Astrocyte of the spinal cord (primary cell): ENCODE results near the gene ZNF76.

Experiments used
- DNase-seq: peaks from one replicate; pipeline ENCODE4 v3.0.0; 2011; ENCODE audit warnings: low read depth, low spot score
- H3K4me3 ChIP-seq: 2 replicates; pipeline ENCODE4 v1.5.1; 2011; ENCODE audit warnings: low read depth, mild to moderate bottlenecking, low read length, moderate library complexity
- in situ Hi-C: cut with HindIII; loops from 2 replicates; pipeline ENCODE4 v1.10.0; 2017; ENCODE audit warnings: low sequenced_read_pairs
- TF ChIP-seq, protein P1 (sequence below): IDR thresholded peaks from 2 replicates; pipeline ENCODE4 v1.5.1; 2012; ENCODE audit warnings: low read depth, mild to moderate bottlenecking, low read length, inconsistent platforms

ZNF76 gene

GRCh38 chr6:35251949-35252348, 7.6 kb upstream of the ZNF76 start:
- H3K4me3 ChIP-seq: no peak overlapping the region
- TF ChIP-seq, protein P1, sequence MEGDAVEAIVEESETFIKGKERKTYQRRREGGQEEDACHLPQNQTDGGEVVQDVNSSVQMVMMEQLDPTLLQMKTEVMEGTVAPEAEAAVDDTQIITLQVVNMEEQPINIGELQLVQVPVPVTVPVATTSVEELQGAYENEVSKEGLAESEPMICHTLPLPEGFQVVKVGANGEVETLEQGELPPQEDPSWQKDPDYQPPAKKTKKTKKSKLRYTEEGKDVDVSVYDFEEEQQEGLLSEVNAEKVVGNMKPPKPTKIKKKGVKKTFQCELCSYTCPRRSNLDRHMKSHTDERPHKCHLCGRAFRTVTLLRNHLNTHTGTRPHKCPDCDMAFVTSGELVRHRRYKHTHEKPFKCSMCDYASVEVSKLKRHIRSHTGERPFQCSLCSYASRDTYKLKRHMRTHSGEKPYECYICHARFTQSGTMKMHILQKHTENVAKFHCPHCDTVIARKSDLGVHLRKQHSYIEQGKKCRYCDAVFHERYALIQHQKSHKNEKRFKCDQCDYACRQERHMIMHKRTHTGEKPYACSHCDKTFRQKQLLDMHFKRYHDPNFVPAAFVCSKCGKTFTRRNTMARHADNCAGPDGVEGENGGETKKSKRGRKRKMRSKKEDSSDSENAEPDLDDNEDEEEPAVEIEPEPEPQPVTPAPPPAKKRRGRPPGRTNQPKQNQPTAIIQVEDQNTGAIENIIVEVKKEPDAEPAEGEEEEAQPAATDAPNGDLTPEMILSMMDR: no peak
- in situ Hi-C loops: no loop called here
- no peak for DNase-seq

GRCh38 chr6:35253249-35253648, 6.3 kb upstream of the ZNF76 start:
- DNase-seq: no peak
- TF ChIP-seq, protein P1: no peak
- H3K4me3 ChIP-seq: no peak overlapping the region
- in situ Hi-C loops: no loop called here

DNA sequence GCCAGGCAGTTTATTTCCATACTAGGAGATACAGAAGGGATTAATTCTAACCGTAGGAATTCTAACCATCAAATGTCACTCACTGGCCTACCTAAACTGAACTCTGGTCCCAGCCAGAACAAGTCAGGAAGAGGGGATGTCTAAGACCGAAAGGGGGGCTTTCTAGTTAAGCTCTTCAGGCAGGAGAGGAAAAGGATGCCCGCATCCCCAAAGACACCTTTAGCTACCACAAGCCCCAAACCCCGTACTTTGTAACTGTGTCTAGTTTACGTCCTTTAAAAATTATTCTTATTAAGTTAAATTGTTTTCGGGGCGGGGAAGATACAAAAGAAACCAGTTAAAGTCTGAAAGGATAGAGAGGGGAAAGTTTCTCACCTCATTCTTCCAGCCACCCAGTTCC, 1.2 kb upstream of the ZNF76 start:
- in situ Hi-C loops: no loop called here
- TF ChIP-seq, protein P1: no peak
- no peak for DNase-seq
- H3K4me3 ChIP-seq: peak overlapping the region; percentile 93

DNA sequence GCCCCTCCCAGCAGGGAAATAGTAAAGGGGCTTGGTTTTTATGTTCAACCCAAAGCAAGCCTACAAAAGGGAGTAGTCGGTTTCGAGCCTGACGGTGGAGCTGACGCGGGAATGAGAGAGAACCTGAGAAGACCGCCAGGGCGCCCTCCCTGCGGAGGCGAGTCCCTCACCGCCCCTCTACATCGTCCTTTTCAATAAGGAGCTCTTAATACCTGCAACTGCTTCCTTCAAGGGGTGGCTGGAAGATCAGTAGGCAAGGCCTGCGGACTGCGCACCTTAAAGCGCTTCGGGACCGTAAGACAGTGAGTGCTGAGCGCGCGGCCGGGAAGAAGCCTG, 709 bp upstream of the ZNF76 start:
- peak overlapping the region; percentile 93 for H3K4me3 ChIP-seq
- TF ChIP-seq, protein P1: peak; percentile 11
- peak; percentile 72 for DNase-seq
- in situ Hi-C loops: no loop called here

- TF ChIP-seq, protein P1: no peak
- in situ Hi-C loops: no loop called here
- H3K4me3 ChIP-seq: peak overlapping the region; percentile 93
- peak; percentile 18 for DNase-seq
Observed at GRCh38 chr6:35259948-35260590, 534 bp downstream of the ZNF76 start.

DNA sequence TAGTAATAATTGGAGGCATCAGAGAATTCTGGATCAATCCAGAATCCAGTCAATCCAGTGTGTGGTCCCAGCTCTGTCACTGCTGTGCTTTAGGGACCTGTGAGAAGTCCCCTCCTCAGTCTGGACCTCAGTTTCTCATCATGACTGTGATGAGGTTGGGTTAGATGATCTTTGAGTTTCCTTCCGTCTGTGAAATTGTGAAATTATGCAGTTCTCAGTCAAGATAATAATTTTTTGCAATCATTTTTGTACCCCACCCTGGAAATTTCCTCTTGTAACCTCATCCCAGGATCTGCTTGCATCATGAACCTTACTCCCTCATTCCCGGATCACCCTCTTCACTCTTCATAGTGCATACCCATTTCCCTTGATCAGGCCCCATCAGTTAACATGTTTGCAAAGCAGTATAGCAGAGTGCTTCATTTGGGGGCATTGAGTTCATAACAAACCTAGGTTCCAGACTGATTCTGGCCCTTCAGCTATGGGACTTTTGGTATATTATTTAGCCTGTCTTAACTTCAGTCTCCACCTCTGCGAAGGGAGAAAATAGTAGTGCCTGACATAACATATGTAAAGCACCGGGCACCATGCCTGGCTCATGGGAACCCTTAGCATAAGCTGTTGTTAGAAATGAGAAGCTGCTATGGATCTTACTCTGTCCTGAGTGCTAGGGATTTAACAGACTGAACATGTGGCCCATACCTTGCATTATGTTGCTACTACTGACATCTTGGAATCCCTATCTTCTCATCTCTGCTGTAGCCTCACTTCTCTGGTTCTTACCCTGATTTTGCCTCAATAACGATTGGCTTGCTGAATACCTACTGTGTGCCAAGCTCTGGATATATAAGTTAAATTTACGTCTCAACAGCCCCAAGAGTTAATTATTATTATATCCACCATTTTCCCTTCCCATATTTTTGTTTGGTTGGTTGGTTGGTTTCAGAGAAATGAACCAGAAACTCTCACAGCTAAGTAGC, 1.3 kb downstream of the ZNF76 start:
- no peak for DNase-seq
- TF ChIP-seq, protein P1: no peak
- H3K4me3 ChIP-seq: peak overlapping the region; percentile 93
- in situ Hi-C loops: no loop called here
